A673 (cell line): Measurements from ENCODE around the gene LEPROT. TPM values are rescaled to one million over a fixed set of nuclear protein-coding genes. Genes with fewer than 3 reads are reported as not detected.

Experiments used
- BruUV-seq: library from RNA; stranded (reverse); fragments of 400-500 nt; replicated peaks from 2 replicates; lab custom pipeline; 2021; lab: Mats Ljungman, UMichigan
- CTCF ChIA-PET: fragments of 300-600 bp; sonication (Branson Sonifier 250); formaldehyde crosslinking; loops from one replicate; lab custom pipeline; 2022; ENCODE audit warnings: antibody characterized with exemption; lab: Charles Lee
- POLR2A ChIA-PET: fragments of 300-600 bp; sonication (Branson Sonifier 250); formaldehyde crosslinking; loops from one replicate; lab custom pipeline; 2022; ENCODE audit warnings: antibody characterized with exemption; ENCODE audit not compliant: low non-redundant PET; lab: Charles Lee
- DNase-seq: peaks from one replicate; pipeline ENCODE4 v3.0.0-alpha.2; 2015; ENCODE audit warnings: low spot score
- H3K27ac ChIP-seq: fragments of 200-600 bp; sonication (generic); 2 replicates; pipeline ENCODE4 v1.5.1; 2016; ENCODE audit warnings: mixed run types, low read depth, mild to moderate bottlenecking, mixed read lengths, antibody characterized with exemption, low read length; ENCODE audit not compliant: poor library complexity, severe bottlenecking
- H3K27me3 ChIP-seq: fragments of 200-600 bp; sonication (generic); replicated peaks from 2 replicates; pipeline ENCODE4 v1.6.1; 2017; ENCODE audit warnings: mixed run types, low read depth, mild to moderate bottlenecking, mixed read lengths, antibody characterized with exemption, low read length; ENCODE audit not compliant: insufficient read depth, poor library complexity
- H3K36me3 ChIP-seq: fragments of 200-600 bp; sonication (generic); 2 replicates; pipeline ENCODE4 v1.6.1; 2016; ENCODE audit warnings: mixed run types, mild to moderate bottlenecking, mixed read lengths, antibody characterized with exemption, low read length; ENCODE audit not compliant: insufficient read depth, poor library complexity, severe bottlenecking
- H3K4me1 ChIP-seq: fragments of 200-600 bp; sonication (generic); 2 replicates; pipeline ENCODE4 v1.6.1; 2017; ENCODE audit warnings: mixed run types, mild to moderate bottlenecking, mixed read lengths, antibody characterized with exemption, low read length; ENCODE audit not compliant: insufficient read depth, poor library complexity, severe bottlenecking
- H3K4me3 ChIP-seq: fragments of 200-600 bp; sonication (generic); 2 replicates; pipeline ENCODE4 v1.5.1; 2016; ENCODE audit warnings: low read depth, mixed run types, mild to moderate bottlenecking, mixed read lengths, low read length; ENCODE audit not compliant: poor library complexity, severe bottlenecking
- H3K9me3 ChIP-seq: fragments of 200-600 bp; sonication (generic); 2 replicates; pipeline ENCODE4 v1.6.1; 2016; ENCODE audit warnings: mixed run types, low read depth, mild to moderate bottlenecking, mixed read lengths, antibody characterized with exemption, low read length; ENCODE audit not compliant: poor library complexity, severe bottlenecking
- EZH2 ChIP-seq: fragments of 200-600 bp; sonication (generic); IDR thresholded peaks from 2 replicates; pipeline ENCODE4 v1.6.1; 2017; ENCODE audit warnings: borderline replicate concordance, low read depth, mild to moderate bottlenecking, mixed read lengths, antibody characterized with exemption, low read length; ENCODE audit not compliant: poor library complexity, severe bottlenecking
- intact Hi-C: fragments of 100-400 bp; cut with micrococcal nuclease; formaldehyde crosslinking; loops from one replicate; pipeline ENCODE4 v1.10.0; 2022; ENCODE audit not compliant: unreplicated experiment
- total RNA-seq: library from RNA; stranded (reverse); gene quantifications from 2 replicates; pipeline ENCODE4 v1.2.3, GENCODE V29; 2021
- TF ChIP-seq, protein P1 (sequence below): fragments of 300-800, 200-600 bp; sonication (generic); conservative IDR thresholded peaks from 2 replicates; pipeline ENCODE4 v1.5.1; 2017; ENCODE audit warnings: low read depth, mild to moderate bottlenecking, antibody characterized with exemption, low read length, moderate library complexity, mixed read lengths

LEPROT gene
- total RNA-seq, 1 experiment from 2014 or later: 24.8 TPM

DNA sequence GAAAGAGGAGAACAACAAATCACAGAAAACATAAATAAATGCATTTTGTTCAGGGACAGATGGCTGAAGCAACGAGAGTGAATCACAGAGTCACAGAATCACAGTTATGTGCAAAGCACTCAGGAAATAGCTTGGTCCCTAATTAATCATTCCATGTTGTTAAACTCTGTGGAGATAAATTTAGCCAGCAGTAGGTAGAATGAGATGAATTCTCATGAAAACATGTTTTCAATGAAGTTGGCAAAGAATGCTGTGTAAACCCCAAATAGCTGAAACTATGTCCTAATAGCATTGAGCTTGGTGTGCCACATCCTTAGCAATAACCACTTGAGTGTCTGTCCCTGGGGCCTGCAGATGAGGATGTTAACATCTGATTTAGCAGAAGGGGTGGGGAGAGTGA is 20.4 kb downstream of the LEPROT start:
- CTCF ChIA-PET: interaction anchor here (1.1 kb wide), 1 partner anchor 10 kb away, joined by 4 read pairs; no protein-coding TSS in a partner anchor
- Histone ChIP-seq H3K27ac (no peak overlapping the region), H3K4me3 (no peak overlapping the region), H3K36me3 (no peaks in the 10 kb centered on the region), H3K27me3 (no peaks in the 10 kb centered on the region), H3K4me1 (no peaks in the 10 kb centered on the region), H3K9me3 (no peaks in the 10 kb centered on the region)
- intact Hi-C loops: no loop called here
- BruUV-seq: no TSS peak
- no peak for DNase-seq
- POLR2A ChIA-PET: interaction anchor here (0.7 kb wide), 1 partner anchor 19 kb away, joined by 3 read pairs; no protein-coding TSS in a partner anchor
- TF ChIP-seq EZH2: no peak
- TF ChIP-seq, protein P1, sequence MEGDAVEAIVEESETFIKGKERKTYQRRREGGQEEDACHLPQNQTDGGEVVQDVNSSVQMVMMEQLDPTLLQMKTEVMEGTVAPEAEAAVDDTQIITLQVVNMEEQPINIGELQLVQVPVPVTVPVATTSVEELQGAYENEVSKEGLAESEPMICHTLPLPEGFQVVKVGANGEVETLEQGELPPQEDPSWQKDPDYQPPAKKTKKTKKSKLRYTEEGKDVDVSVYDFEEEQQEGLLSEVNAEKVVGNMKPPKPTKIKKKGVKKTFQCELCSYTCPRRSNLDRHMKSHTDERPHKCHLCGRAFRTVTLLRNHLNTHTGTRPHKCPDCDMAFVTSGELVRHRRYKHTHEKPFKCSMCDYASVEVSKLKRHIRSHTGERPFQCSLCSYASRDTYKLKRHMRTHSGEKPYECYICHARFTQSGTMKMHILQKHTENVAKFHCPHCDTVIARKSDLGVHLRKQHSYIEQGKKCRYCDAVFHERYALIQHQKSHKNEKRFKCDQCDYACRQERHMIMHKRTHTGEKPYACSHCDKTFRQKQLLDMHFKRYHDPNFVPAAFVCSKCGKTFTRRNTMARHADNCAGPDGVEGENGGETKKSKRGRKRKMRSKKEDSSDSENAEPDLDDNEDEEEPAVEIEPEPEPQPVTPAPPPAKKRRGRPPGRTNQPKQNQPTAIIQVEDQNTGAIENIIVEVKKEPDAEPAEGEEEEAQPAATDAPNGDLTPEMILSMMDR: no peak

DNA sequence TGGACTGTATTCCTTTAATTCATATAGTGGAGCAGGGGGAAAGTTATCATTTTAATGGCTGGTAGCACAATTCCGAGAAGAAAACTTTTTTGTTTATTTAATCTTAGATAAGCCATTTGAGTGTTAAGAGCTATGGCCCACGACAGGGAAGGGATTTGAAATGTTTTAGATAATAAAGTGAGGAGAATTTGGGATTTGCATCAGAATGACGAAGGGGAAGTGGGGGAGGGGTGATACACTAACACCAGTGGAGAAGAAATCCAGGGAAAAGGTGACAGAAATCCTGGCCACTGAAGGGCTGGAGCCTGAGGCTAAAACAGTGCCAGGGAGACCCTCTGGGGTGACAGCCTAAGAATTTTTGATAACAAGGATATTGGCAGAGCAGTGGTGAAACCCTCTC is 21.0 kb downstream of the LEPROT start:
- no peaks in the 10 kb centered on the region for H3K36me3 ChIP-seq
- H3K9me3 ChIP-seq: no peaks in the 10 kb centered on the region
- DNase-seq: no peak
- intact Hi-C loops: no loop called here
- no peak overlapping the region for H3K4me3 ChIP-seq
- no peaks in the 10 kb centered on the region for H3K27me3 ChIP-seq
- ChIA-PET POLR2A (no interaction called here), CTCF (interaction anchor here (1.1 kb wide), 1 partner anchor 10 kb away, joined by 4 read pairs; no protein-coding TSS in a partner anchor)
- no peaks in the 10 kb centered on the region for H3K4me1 ChIP-seq
- H3K27ac ChIP-seq: no peak overlapping the region
- TF ChIP-seq, protein P1: no peak
- no peak for TF ChIP-seq EZH2
- BruUV-seq: no TSS peak

DNA sequence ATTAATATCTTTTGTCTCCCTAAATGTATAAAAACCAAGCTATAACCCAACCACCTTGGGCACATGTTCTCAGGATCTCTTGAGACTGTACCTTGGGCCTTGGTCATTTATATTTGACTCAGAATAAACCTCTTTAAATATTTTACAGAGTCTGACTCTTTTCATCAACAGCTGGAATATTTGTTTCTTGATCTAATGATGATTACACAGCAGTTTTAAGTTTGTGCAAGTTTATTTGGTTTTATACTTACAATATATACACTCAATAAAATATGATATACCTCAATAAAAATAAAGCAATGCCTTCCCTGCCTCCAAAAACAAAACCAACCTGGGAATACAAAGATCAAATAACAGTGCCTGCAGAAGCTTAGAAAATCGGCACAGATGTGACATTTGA is 22.0 kb downstream of the LEPROT start:
- no peak for TF ChIP-seq EZH2
- TF ChIP-seq, protein P1: no peak
- Histone ChIP-seq H3K4me1 (no peaks in the 10 kb centered on the region), H3K36me3 (no peaks in the 10 kb centered on the region), H3K9me3 (no peaks in the 10 kb centered on the region), H3K27ac (no peak overlapping the region), H3K27me3 (no peaks in the 10 kb centered on the region), H3K4me3 (no peak overlapping the region)
- BruUV-seq: no TSS peak
- DNase-seq: no peak
- CTCF ChIA-PET: no interaction called here
- POLR2A ChIA-PET: no interaction called here
- intact Hi-C loops: no loop called here
